HAP-1 (cell line): ENCODE data around the gene OR4F17.
"Not testable (repeated sequence)": the region's sequence is repeated elsewhere in the genome, so short reads cannot be mapped to it uniquely, and the experiment has no call there.

Experiments used
- DNase-seq, 2 experiments: peaks; one replicate each; pipeline ENCODE4 v3.0.0-alpha.2; 2016 to 2020; ENCODE audit warnings: low spot score in 2 of 2
- H3K27me3 ChIP-seq: fragments of 250-450 bp; sonication (Bioruptor Pico); 2 replicates; pipeline ENCODE4 v1.5.1; 2020; ENCODE audit warnings: low read depth, mild to moderate bottlenecking, moderate library complexity
- H3K36me3 ChIP-seq: fragments of 250-450 bp; sonication (Bioruptor Pico); replicated peaks from 2 replicates; pipeline ENCODE4 v1.5.1; 2020; ENCODE audit warnings: mild to moderate bottlenecking
- H3K4me1 ChIP-seq: fragments of 250-450 bp; sonication (Bioruptor Pico); 2 replicates; pipeline ENCODE4 v1.5.1; 2020; ENCODE audit warnings: mild to moderate bottlenecking
- H3K4me3 ChIP-seq: fragments of 250-450 bp; sonication (Bioruptor Pico); 2 replicates; pipeline ENCODE4 v1.5.1; 2020; ENCODE audit warnings: mild to moderate bottlenecking, moderate library complexity
- H3K9me3 ChIP-seq: fragments of 250-450 bp; sonication (Bioruptor Pico); 2 replicates; pipeline ENCODE4 v1.5.1; 2020; ENCODE audit warnings: mild to moderate bottlenecking, moderate library complexity
- in situ Hi-C: fragments of 300-500 bp; cut with MboI; formaldehyde crosslinking; loops from 3 replicates; pipeline ENCODE4 v1.14.3; 2020; ENCODE audit warnings: low sequenced_read_pairs, inconsistent platforms, mixed read lengths

OR4F17 gene, protein sequence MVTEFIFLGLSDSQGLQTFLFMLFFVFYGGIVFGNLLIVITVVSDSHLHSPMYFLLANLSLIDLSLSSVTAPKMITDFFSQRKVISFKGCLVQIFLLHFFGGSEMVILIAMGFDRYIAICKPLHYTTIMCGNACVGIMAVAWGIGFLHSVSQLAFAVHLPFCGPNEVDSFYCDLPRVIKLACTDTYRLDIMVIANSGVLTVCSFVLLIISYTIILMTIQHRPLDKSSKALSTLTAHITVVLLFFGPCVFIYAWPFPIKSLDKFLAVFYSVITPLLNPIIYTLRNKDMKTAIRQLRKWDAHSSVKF

DNA sequence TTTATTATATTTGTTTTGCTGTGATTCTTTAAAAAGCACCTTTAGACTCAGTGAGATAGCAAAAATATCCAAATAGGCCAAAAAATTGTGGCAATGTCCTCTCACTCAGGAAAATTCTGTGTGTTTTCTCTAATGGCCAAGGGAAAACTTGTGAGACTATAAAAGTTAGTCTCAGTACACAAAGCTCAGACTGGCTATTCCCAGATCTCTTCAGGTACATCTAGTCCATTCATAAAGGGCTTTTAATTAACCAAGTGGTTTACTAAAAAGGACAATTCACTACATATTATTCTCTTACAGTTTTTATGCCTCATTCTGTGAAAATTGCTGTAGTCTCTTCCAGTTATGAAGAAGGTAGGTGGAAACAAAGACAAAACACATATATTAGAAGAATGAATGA is at the start of gene OR4F17:
Gene OR4F17 (plus strand): TSS at position 301 of the 400 bp plus-strand sequence. CDS start 3,575 bp downstream, outside the sequence.
- H3K9me3 ChIP-seq, H3K4me3 ChIP-seq, DNase-seq, H3K36me3 ChIP-seq, H3K27me3 ChIP-seq, in situ Hi-C loops, H3K4me1 ChIP-seq: not testable (repeated sequence)

DNA sequence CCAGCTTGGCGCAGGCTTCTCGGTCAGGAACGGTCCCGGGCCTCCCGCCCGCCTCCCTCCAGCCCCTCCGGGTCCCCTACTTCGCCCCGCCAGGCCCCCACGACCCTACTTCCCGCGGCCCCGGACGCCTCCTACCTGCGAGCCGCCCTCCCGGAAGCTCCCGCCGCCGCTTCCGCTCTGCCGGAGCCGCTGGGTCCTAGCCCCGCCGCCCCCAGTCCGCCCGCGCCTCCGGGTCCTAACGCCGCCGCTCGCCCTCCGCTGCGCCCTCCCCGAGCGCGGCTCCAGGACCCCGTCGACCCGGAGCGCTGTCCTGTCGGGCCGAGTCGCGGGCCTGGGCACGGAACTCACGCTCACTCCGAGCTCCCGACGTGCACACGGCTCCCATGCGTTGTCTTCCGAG is 36.1 kb upstream of the OR4F17 start:
- peak in 1 of 2 experiments; percentile 35 for DNase-seq
- in situ Hi-C loops, H3K4me1 ChIP-seq, H3K9me3 ChIP-seq, H3K4me3 ChIP-seq, H3K27me3 ChIP-seq, H3K36me3 ChIP-seq: not testable (repeated sequence)

DNA sequence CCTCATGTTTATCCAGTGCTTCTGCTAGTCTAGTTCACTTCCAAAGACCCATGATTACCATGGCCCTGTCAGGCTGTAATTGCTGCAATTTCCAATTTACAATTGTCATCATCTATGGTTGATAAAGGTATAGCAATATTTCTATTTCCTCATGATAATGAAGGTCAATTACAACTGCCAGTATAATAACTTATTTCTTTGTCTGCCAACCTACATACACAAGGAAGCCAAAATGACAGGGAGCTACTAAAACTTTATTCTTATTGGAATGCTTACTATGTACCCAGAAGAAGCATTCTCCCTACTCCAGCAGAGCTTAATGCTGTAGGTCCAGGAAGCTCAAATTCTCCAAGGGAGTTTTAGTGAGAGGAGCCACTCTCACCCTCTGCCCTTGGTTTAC is 24.0 kb upstream of the OR4F17 start:
- H3K27me3 ChIP-seq, DNase-seq, H3K36me3 ChIP-seq, in situ Hi-C loops, H3K4me3 ChIP-seq, H3K4me1 ChIP-seq, H3K9me3 ChIP-seq: not testable (repeated sequence)

DNA sequence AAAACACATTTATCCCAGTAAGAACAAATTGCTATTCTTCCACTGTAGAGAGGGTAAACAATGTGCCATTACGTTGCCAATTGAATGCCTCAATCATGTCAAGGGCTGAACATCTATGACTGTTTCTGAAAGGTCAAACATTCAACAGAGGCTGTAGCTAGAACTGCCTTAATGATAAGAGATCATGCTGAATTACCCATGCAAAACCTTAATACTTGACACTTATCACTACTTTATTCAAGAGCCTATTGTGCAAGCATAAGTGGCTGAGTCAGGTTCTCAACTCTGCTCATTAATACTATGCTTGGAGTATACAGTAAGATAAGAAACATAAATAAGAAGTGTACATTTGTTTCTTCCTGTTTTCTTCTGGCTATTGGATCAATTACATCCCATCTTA is 23.3 kb upstream of the OR4F17 start:
- in situ Hi-C loops, result not testable (repeated sequence)

DNA sequence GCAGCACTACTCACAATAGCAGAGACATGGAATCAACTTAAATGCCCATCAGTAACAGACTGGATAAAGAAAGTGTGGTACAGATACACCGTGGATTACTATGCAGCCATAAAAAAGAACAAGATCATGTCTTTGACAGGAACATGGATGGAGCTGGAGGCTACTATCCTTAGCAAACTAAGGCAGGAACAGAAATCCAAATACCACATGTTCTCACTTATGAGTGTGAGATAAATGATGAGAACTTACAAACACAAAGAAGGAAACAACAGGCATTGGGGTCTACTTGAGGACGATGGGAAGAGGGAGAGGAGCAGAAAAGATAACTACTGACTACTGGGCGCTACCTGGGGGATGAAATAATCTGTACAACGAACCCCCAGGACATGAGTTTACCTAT is 16.2 kb upstream of the OR4F17 start:
- H3K4me3 ChIP-seq, H3K9me3 ChIP-seq, H3K36me3 ChIP-seq, H3K4me1 ChIP-seq, in situ Hi-C loops, H3K27me3 ChIP-seq, DNase-seq: not testable (repeated sequence)

More for the DNA sequence above, 23.3 kb upstream of the OR4F17 start:
- not testable (repeated sequence) for H3K27me3 ChIP-seq, H3K36me3 ChIP-seq, H3K9me3 ChIP-seq, H3K4me1 ChIP-seq, H3K4me3 ChIP-seq, DNase-seq

DNA sequence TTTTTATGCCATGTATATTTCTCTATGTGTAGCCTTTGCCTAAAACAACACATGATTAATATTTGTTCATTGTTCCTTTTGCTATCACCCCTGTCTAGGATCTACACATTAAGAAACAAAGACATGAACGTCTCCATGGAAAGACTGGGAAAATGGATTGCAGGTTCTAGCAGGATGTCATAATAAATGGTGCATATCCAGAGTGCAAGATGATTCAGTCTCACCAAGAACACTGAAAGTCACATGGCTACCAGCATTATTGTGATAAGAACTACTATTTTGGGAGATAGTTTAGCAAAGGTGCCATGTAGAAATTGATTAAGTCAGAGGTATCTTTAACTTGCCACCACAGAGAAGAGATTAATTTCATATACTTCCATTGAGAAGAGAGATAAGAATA is 12.1 kb upstream of the OR4F17 start:
- in situ Hi-C loops, H3K9me3 ChIP-seq: not testable (repeated sequence)

DNA sequence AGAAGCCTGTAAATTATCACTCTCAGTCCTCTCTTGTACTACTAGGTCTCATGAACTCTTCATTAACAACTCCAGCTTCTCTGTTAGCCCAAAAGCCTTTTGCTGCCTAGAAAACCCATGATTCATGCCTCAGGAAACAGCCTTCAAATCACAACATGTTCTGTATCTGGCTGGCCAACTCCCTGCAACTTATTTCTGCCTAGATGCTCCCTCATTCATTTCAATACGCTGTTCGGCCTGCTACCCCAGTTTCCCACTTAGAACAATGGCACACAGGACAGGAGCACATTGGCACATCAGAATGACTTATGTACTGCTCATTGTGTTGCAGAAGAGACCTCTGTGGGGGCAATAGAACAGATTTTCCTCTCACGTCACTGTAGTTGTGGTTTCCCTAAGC is 9.3 kb upstream of the OR4F17 start:
- H3K9me3 ChIP-seq, H3K36me3 ChIP-seq, in situ Hi-C loops, H3K4me3 ChIP-seq, H3K4me1 ChIP-seq, DNase-seq, H3K27me3 ChIP-seq: not testable (repeated sequence)

More for the DNA sequence above, 12.1 kb upstream of the OR4F17 start:
- not testable (repeated sequence) for H3K4me1 ChIP-seq, DNase-seq, H3K4me3 ChIP-seq, H3K36me3 ChIP-seq, H3K27me3 ChIP-seq

DNA sequence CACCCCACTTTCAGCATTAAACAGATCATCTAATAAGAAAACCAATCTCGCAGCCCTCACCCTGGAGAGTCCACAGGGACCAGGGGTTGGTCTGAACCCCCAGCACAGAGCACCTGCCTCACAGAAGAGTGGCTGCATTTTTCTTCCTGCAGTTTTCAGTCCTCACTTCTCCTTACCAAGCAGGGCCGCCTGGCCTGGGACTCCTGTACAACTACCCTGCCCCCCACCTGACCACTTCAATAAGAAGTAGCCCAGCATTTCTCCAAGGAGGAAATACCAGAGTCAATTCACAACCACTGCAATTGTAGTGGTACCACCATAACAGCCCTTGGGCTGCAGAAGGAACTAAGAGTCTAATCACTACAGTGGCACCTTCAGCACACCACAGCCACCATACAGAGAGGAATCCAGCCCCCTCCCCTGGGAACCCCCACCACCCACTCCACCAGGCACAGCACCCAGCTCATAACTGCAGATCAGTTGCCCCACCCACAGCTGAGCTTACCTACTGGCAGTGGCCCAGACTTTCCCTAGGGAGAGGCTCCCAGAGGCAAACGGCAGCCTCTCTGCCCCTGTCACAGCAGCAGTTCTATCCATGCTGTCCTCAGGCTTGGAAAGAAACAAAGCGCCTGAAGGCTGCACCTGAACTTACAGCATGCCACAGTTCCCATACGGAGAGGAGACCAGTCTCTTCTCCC is 13.7 kb downstream of the OR4F17 start:
- DNase-seq, H3K4me3 ChIP-seq, H3K27me3 ChIP-seq, H3K4me1 ChIP-seq, H3K36me3 ChIP-seq, in situ Hi-C loops, H3K9me3 ChIP-seq: not testable (repeated sequence)
